BJ (cell line): ENCODE results near the gene RANBP10. TPM values are rescaled to one million over a fixed set of nuclear protein-coding genes. Genes with fewer than 3 reads are reported as not detected.

Source experiments
- CTCF ChIA-PET: fragments of 350-600 bp; formaldehyde crosslinking; extraction: SDS; loops from one replicate; lab custom pipeline; 2021; ENCODE audit warnings: antibody characterized with exemption, inconsistent platforms; lab: Yijun Ruan, JAX
- POLR2A ChIA-PET: fragments of 300-600 bp; sonication (Branson Sonifier 250); formaldehyde crosslinking; extraction: SDS; loops from one replicate; lab custom pipeline; 2021; ENCODE audit warnings: antibody characterized with exemption; lab: Charles Lee
- DNase-seq: peaks from one replicate; pipeline ENCODE4 v3.0.0-alpha.2; 2011; ENCODE audit warnings: low read depth
- H3K27me3 ChIP-seq: 2 replicates; pipeline ENCODE4 v1.6.0; 2011; ENCODE audit warnings: low read length; ENCODE audit not compliant: control insufficient read depth, insufficient read depth
- H3K36me3 ChIP-seq: 2 replicates; pipeline ENCODE4 v1.5.1; 2011; ENCODE audit warnings: low read length; ENCODE audit not compliant: control insufficient read depth, insufficient read depth
- H3K4me3 ChIP-seq: 2 replicates; pipeline ENCODE4 v1.5.1; 2011; ENCODE audit warnings: low read depth, mild to moderate bottlenecking, control low read depth, low read length
- CTCF ChIP-seq: IDR thresholded peaks from 2 replicates; pipeline ENCODE4 v1.5.1; 2011; ENCODE audit warnings: low read depth, mild to moderate bottlenecking, control low read depth, inconsistent platforms, low read length, moderate library complexity; ENCODE audit not compliant: insufficient read depth
- polyA plus RNA-seq: library from polyadenylated mRNA; depleted of rRNA; stranded (reverse); fragments of >200 nt; gene quantifications from 2 replicates; pipeline ENCODE4 v1.2.3, GENCODE V29; 2011

The RANBP10 gene
- polyA plus RNA-seq, 1 experiment, result 17.6 TPM

DNA sequence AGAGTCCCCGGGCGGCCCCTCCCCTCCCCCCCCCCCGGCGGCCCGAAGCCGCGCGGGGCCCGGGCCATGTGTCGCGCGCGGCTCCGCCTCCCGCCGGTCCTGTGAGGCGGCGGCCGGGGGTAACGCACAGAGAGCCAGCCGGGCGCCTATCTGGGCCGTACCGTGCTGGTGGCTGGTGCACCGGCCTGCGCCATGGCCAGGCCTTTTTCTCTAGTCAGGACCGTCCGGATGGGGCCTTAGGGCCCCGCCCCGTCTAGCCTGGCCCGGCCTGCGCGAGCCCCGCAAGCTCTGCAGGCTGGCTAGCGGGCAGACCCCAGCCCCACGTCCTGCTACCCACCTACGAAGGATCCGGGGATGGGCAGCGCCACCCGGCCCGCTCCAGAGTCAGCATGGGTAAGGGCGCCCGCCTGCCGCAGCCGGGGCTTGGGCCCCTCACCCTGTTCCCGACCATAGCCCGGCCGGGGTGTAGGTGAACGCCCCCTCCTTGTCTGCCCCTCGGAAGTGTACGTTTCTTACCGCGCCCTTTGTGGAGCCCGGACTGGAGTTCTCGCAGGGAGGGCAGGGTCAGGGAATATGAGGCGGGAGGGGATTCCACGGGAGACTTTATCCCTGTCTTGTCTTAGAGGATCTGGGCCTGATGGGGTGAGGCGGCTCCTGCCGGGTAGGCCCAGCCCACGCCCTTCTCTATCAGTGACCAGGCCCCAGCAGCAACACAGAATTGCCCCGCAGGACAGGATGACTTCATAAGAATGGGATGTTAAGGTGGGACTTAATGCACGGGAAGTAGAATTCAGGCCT is 40.9 kb upstream of the RANBP10 start, which contains the start of gene CENPT:
Gene CENPT (minus strand): TSS at position 630 of the 798 bp plus-strand sequence. CDS start 13,834 bp downstream, outside the sequence.
- Histone ChIP-seq H3K4me3 (peak within 1 kb of the TSS; percentile 69), H3K36me3 (no peaks in the 10 kb centered on the region), H3K27me3 (no peaks in the 10 kb centered on the region)
- DNase-seq, result no peak
- ChIA-PET CTCF (interaction anchor here (1.2 kb wide), 1 partner anchor 14 kb away, joined by 5 read pairs; no protein-coding TSS in a partner anchor), POLR2A (no interaction called here)
- no peak for TF ChIP-seq CTCF

DNA sequence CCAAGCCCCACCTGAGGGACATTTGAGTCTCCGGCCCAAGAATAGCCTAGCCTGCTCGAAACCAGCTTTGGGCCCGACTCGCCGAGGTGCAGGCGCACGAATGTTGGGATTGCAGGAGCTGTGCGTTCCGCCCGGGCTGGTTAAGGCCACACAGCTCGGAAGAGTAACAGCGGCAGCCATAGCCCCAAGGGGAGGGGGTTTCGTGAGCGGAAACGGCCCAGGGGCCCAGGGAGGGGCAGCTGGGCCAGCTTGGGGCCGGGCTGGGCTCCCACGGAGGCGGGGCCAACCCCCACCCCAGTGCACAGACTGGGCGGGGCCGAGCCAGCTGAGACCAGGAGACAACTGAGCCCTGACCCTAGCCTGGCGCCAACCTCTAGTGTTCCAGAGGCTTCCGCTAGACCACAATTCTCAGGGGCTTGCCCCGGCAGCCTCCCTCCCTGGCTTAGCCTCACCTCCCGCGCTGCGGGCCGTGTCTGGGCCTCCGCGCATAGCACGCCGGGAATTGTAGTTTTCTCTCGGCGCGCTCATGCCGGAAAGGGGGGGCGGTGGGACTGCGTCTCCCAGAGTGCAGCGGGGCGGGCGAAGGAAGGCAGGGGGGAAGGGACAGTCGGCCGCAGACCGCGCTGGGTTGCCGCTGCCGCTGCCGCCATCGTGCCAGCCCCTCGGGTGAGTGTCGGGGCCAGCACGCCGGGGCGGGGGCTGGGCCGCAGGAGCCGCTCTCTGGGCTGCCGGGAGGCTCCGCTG is 40.1 kb upstream of the RANBP10 start, which contains the start of gene NUTF2:
Gene NUTF2 (plus strand): TSS at position 614 of the 744 bp plus-strand sequence. CDS start 18,198 bp downstream, outside the sequence.
- peak; percentile 52 for DNase-seq
- POLR2A ChIA-PET, result no interaction called here
- CTCF ChIA-PET, result interaction anchor here (1.2 to 2.9 kb wide), 4 partner anchors 30 to 325 kb away, joined by 4 to 11 read pairs (median 8); partner anchors contain the start of gene NRN1L

DNA sequence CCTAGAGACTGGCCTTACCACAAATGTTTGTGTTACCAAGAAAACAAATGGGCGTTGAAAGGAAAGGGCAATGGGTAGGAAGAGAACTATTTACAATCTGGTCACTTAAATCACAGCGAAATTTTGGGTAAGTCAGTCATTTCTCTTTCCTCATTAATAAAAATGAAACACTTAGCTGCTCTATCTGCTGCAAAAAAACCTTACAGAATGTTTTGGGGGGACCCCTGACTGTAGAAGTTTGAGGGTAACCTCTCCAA is 39.6 kb upstream of the RANBP10 start:
- peak overlapping the region; percentile 69 for H3K4me3 ChIP-seq
- DNase-seq, result no peak
- H3K36me3 ChIP-seq, result no peaks in the 10 kb centered on the region
- ChIA-PET CTCF (interaction anchor here (0.8 to 3.2 kb wide), 7 partner anchors 16 to 325 kb away, joined by 3 to 17 read pairs (median 7); partner anchors contain the start of genes NRN1L and PSMB10), POLR2A (no interaction called here)
- H3K27me3 ChIP-seq, result no peaks in the 10 kb centered on the region
- no peak for TF ChIP-seq CTCF

More for the DNA sequence above, 40.1 kb upstream of the RANBP10 start, which contains the start of gene NUTF2:
- Histone ChIP-seq H3K4me3 (peak within 1 kb of the TSS; percentile 69), H3K27me3 (no peaks in the 10 kb centered on the region), H3K36me3 (no peaks in the 10 kb centered on the region)
- TF ChIP-seq CTCF, result no peak

- ChIA-PET CTCF (interaction anchor here (0.8 to 3.2 kb wide), 13 partner anchors 9 to 324 kb away, joined by 3 to 17 read pairs (median 5); partner anchors contain the start of genes EDC4, NRN1L and PSMB10), POLR2A (interaction anchor here (0.6 kb wide), 1 partner anchor 12 kb away, joined by 5 read pairs; no protein-coding TSS in a partner anchor)
These were observed 39.1 kb upstream of the RANBP10 start for GRCh38 chr16:67845291-67846062.

More at GRCh38 chr16:67845291-67846062, 39.1 kb upstream of the RANBP10 start:
- Histone ChIP-seq H3K4me3 (peak overlapping the region; percentile 69), H3K36me3 (no peaks in the 10 kb centered on the region), H3K27me3 (no peaks in the 10 kb centered on the region)
- no peak for TF ChIP-seq CTCF
- no peak for DNase-seq
